K562 (cell line): ENCODE measurements around the gene SLC19A1. TPM values are rescaled to one million over a fixed set of nuclear protein-coding genes. Genes with fewer than 3 reads are reported as not detected.

Experiments
- BHLHE40 ChIP-seq: IDR thresholded peaks from 2 replicates; pipeline ENCODE4 v1.6.1; 2011; ENCODE audit warnings: low read length, improper control_type of control experiment
- CHCHD3 ChIP-seq: fragments of 250-450 bp; sonication (Bioruptor Pico); IDR thresholded peaks from 2 replicates; pipeline ENCODE4 v2.1.2; 2022; ENCODE audit warnings: mild to moderate bottlenecking
- CREB1 ChIP-seq, 2 experiments: sonication (generic) in 1 of 2; formaldehyde crosslinking in 1 of 2; IDR thresholded peaks; 2 replicates each; pipeline versions ENCODE4 v1.6.1 to v1.8.0; 2012 to 2022; ENCODE audit warnings: inconsistent platforms in 1 of 2, mild to moderate bottlenecking in 1 of 2, missing genetic modification reagents in 1 of 2, moderate library complexity in 1 of 2
- E2F1 ChIP-seq: sonication (generic); formaldehyde crosslinking; IDR thresholded peaks from 2 replicates; pipeline ENCODE4 v1.8.1; 2023; ENCODE audit warnings: mild to moderate bottlenecking, missing genetic modification reagents, moderate library complexity
- HBP1 ChIP-seq: fragments of 450-650 bp; formaldehyde crosslinking; IDR thresholded peaks from 2 replicates; pipeline ENCODE4 v1.4.0; 2022; ENCODE audit warnings: missing genetic modification characterization
- HDAC8 ChIP-seq: fragments of 450-650 bp; IDR thresholded peaks from 2 replicates; pipeline ENCODE4 v1.6.1; 2016; ENCODE audit warnings: mild to moderate bottlenecking, missing genetic modification characterization, moderate library complexity, missing compliant biosample characterization
- KDM4B ChIP-seq, 2 experiments: fragments of 450-650 bp in 1 of 2; sonication (generic) in 1 of 2; IDR thresholded peaks; 2 replicates each; pipeline ENCODE4 v1.6.1; 2016 to 2017; ENCODE audit warnings: borderline replicate concordance in 2 of 2, antibody characterized with exemption in 1 of 2, low read depth in 1 of 2, mild to moderate bottlenecking in 1 of 2
- MLX ChIP-seq, 2 experiments: fragments of 450-650 bp in 1 of 2; sonication (generic) in 1 of 2; formaldehyde crosslinking; conservative IDR thresholded peaks; 2 replicates each; pipeline versions ENCODE4 v1.4.0 to v1.8.1; 2020 to 2022; ENCODE audit warnings: mild to moderate bottlenecking in 1 of 2, missing genetic modification reagents in 1 of 2
- MTA3 ChIP-seq: fragments of 450-650 bp; formaldehyde crosslinking; IDR thresholded peaks from 2 replicates; pipeline ENCODE4 v1.6.1; 2017; ENCODE audit warnings: mild to moderate bottlenecking, borderline replicate concordance
- PURB ChIP-seq: sonication (generic); formaldehyde crosslinking; IDR thresholded peaks from 2 replicates; pipeline ENCODE4 v1.9.0; 2021; ENCODE audit warnings: low read depth, mild to moderate bottlenecking, missing genetic modification reagents
- TFAP4 ChIP-seq: sonication (generic); formaldehyde crosslinking; IDR thresholded peaks from 2 replicates; pipeline ENCODE4 v1.8.0; 2022; ENCODE audit warnings: missing genetic modification reagents, mild to moderate bottlenecking, moderate library complexity, borderline replicate concordance
- THRB ChIP-seq: fragments of 450-650 bp; formaldehyde crosslinking; conservative IDR thresholded peaks from 2 replicates; pipeline ENCODE4 v1.4.0; 2022; ENCODE audit warnings: mild to moderate bottlenecking, missing genetic modification characterization
- ZBTB7A ChIP-seq: IDR thresholded peaks from 2 replicates; pipeline ENCODE4 v1.6.1; 2011; ENCODE audit warnings: low read depth, mild to moderate bottlenecking, low read length, moderate library complexity, borderline replicate concordance; ENCODE audit not compliant: control insufficient read depth
- ZNF217 ChIP-seq: sonication (generic); formaldehyde crosslinking; IDR thresholded peaks from 2 replicates; pipeline ENCODE4 v1.8.0; 2022; ENCODE audit warnings: mild to moderate bottlenecking, missing genetic modification reagents
- ZNF280A ChIP-seq: fragments of 450-650 bp; IDR thresholded peaks from 2 replicates; pipeline ENCODE4 v1.6.1; 2018; ENCODE audit warnings: mild to moderate bottlenecking, low read depth; ENCODE audit not compliant: partially characterized antibody
- ZNF398 ChIP-seq: fragments of 250-450 bp; sonication (Bioruptor Pico); IDR thresholded peaks from 2 replicates; pipeline ENCODE4 v1.8.0; 2021; ENCODE audit warnings: moderate library complexity, mild to moderate bottlenecking, inconsistent platforms
- ZNF431 ChIP-seq: sonication (generic); formaldehyde crosslinking; IDR thresholded peaks from 2 replicates; pipeline ENCODE4 v1.8.0; 2022; ENCODE audit warnings: mild to moderate bottlenecking, missing genetic modification reagents
- polyA plus RNA-seq, 8 experiments: library from polyadenylated mRNA; depleted of rRNA in 4 of 8; stranded (reverse) in 5 of 8; unstranded in 3 of 8; fragments of >200 nt; fragmentation: Nextera tagmentation in 2 of 8; fragmentation: Illumina TruSeq in 1 of 8; extraction: Ambion mirVana in 2 of 8; extraction: Trizol in 1 of 8; gene quantifications; 2 replicates each; pipeline versions ENCODE4 v1.2.1 to v1.2.3, GENCODE V29; 2011 to 2014; ENCODE audit warnings: inconsistent platforms in 1 of 8, missing spikeins in 1 of 8
- total RNA-seq, 7 experiments: library from RNA; depleted of rRNA in 6 of 7; stranded (reverse); fragments of >200 nt in 6 of 7; fragmentation: Illumina TruSeq in 2 of 7; extraction: Trizol in 2 of 7; gene quantifications; 2 replicates each; pipeline versions ENCODE4 v1.2.1 to v1.2.3, GENCODE V29; 2011 to 2021; ENCODE audit warnings: low replicate concordance in 1 of 7

The SLC19A1 gene
- total and polyA plus RNA-seq, 9 of the 15 experiments (the other 6 are each of a cell fraction or from before 2014, with no cell fraction given), result 0.65 to 88.7 (median 12.0) TPM

GRCh38 chr21:45542242-45542666 lies at the start of gene SLC19A1 (continued):
- TF ChIP-seq ZNF398, result no peak
- 0 out of 2 replicates have a peak, but pooled peaks have one; percentile 6 for TF ChIP-seq BHLHE40
- no peak for TF ChIP-seq HDAC8 (tag)
- TF ChIP-seq PURB (CRISPR knock-in tag), result no peak
- peak; percentile 73; the same call in 1 of the 2 replicates for TF ChIP-seq ZBTB7A
- TF ChIP-seq MLX (CRISPR knock-in tag; conservative IDR thresholded peaks at IDR 0.05), result no peak
- no peak for TF ChIP-seq ZNF217 (CRISPR knock-in tag)
- TF ChIP-seq TFAP4 (CRISPR knock-in tag), result no peak
- no peak for TF ChIP-seq CHCHD3
- TF ChIP-seq HBP1 (CRISPR knock-in tag), result no peak
- TF ChIP-seq KDM4B (IDR thresholded peaks at IDR 0.05; ENCODE audit: borderline replicate concordance in 2 of 2, low read depth in 1 of 2), result no peak
- TF ChIP-seq ZNF431 (CRISPR knock-in tag), result no peak
- no peak for TF ChIP-seq THRB
- no peak for TF ChIP-seq E2F1 (CRISPR knock-in tag)
- no peak for TF ChIP-seq MTA3
- no peak for TF ChIP-seq ZNF280A
- peak; percentile 52; the same call in 1 of the 2 replicates for TF ChIP-seq CREB1 (IDR thresholded peaks at IDR 0.05)
- no peak for TF ChIP-seq CREB1 (CRISPR knock-in tag; IDR thresholded peaks at IDR 0.05)
